Neural cell (in vitro differentiated cells): ENCODE measurements around the gene HACE1. TPM values are rescaled to one million over a fixed set of nuclear protein-coding genes. Genes with fewer than 3 reads are reported as not detected.
"Not testable (repeated sequence)": the region's sequence is repeated elsewhere in the genome, so short reads cannot be mapped to it uniquely, and the experiment has no call there.

Experiments
- H2AFZ ChIP-seq: fragments of 200-600, 300-800 bp; sonication (generic), shearing (Covaris generic); 2 replicates; pipeline ENCODE4 v1.6.0; 2014; ENCODE audit warnings: low read depth, mild to moderate bottlenecking, antibody characterized with exemption, low read length, moderate library complexity
- H3F3A ChIP-seq: fragments of 200-600 bp; shearing (Covaris generic); 2 replicates; pipeline ENCODE4 v1.6.1; 2016; ENCODE audit warnings: mild to moderate bottlenecking, moderate library complexity, mixed read lengths, antibody characterized with exemption, low read length; ENCODE audit not compliant: insufficient read depth, poor library complexity, severe bottlenecking
- H3K27ac ChIP-seq: fragments of 200-600, 300-800 bp; sonication (generic), shearing (Covaris generic); 2 replicates; pipeline ENCODE4 v1.5.1; 2014; ENCODE audit warnings: mild to moderate bottlenecking, low read length, moderate library complexity
- H3K27me3 ChIP-seq: fragments of 300-800, 200-600 bp; sonication (generic), shearing (Covaris generic); 2 replicates; pipeline ENCODE4 v1.6.0; 2014; ENCODE audit warnings: mild to moderate bottlenecking, low read depth, low read length, moderate library complexity; ENCODE audit not compliant: insufficient read depth
- H3K36me3 ChIP-seq: fragments of 300-800, 200-600 bp; sonication (generic), shearing (Covaris generic); 2 replicates; pipeline ENCODE4 v1.5.1; 2014; ENCODE audit warnings: mild to moderate bottlenecking, antibody characterized with exemption, low read length, moderate library complexity; ENCODE audit not compliant: insufficient read depth
- H3K4me2 ChIP-seq: fragments of 300-800, 200-600 bp; sonication (generic), shearing (Covaris generic); 2 replicates; pipeline ENCODE4 v1.6.0; 2014; ENCODE audit warnings: mild to moderate bottlenecking, low read length
- H3K4me3 ChIP-seq: fragments of 300-800, 200-600 bp; sonication (generic), shearing (Covaris generic); 2 replicates; pipeline ENCODE4 v1.5.1; 2014; ENCODE audit warnings: mild to moderate bottlenecking, low read length, moderate library complexity
- H3K79me2 ChIP-seq: fragments of 200-600 bp; shearing (Covaris generic); replicated peaks from 2 replicates; pipeline ENCODE4 v1.6.0; 2014; ENCODE audit warnings: mild to moderate bottlenecking, low read length, moderate library complexity; ENCODE audit not compliant: insufficient read depth
- H3K9ac ChIP-seq: fragments of 300-800, 200-600 bp; sonication (generic), shearing (Covaris generic); 2 replicates; pipeline ENCODE4 v1.6.1; 2016; ENCODE audit warnings: mild to moderate bottlenecking, low read length, mixed read lengths
- H3K9me2 ChIP-seq: fragments of 200-600 bp; shearing (Covaris generic); 2 replicates; pipeline ENCODE4 v1.6.1; 2016; ENCODE audit warnings: mild to moderate bottlenecking, low read length, mixed read lengths; ENCODE audit not compliant: insufficient read depth
- H3K9me3 ChIP-seq: fragments of 200-600, 300-800 bp; sonication (generic), shearing (Covaris generic); 2 replicates; pipeline ENCODE4 v1.6.1; 2016; ENCODE audit warnings: mild to moderate bottlenecking, mixed run types, low read length, moderate library complexity, mixed read lengths
- H4K20me1 ChIP-seq: fragments of 200-600 bp; shearing (Covaris generic); 2 replicates; pipeline ENCODE4 v1.6.1; 2016; ENCODE audit warnings: mild to moderate bottlenecking, mixed run types; ENCODE audit not compliant: insufficient read depth
- EP300 ChIP-seq: fragments of 450-650 bp; conservative IDR thresholded peaks from 2 replicates; pipeline ENCODE4 v1.6.1; 2014; ENCODE audit warnings: antibody characterized with exemption, mild to moderate bottlenecking, moderate library complexity; ENCODE audit not compliant: poor library complexity, severe bottlenecking
- EZH2 ChIP-seq: fragments of 200-600, 300-800 bp; shearing (Covaris generic), sonication (generic); IDR thresholded peaks from 2 replicates; pipeline ENCODE4 v1.6.1; 2014; ENCODE audit warnings: antibody characterized with exemption, low read length, borderline replicate concordance, mild to moderate bottlenecking; ENCODE audit not compliant: insufficient read depth, poor library complexity, severe bottlenecking
- MXI1 ChIP-seq: fragments of 450-650 bp; conservative IDR thresholded peaks from 2 replicates; pipeline ENCODE4 v1.6.1; 2014; ENCODE audit warnings: antibody characterized with exemption, mild to moderate bottlenecking; ENCODE audit not compliant: poor library complexity, severe bottlenecking
- POLR2AphosphoS5 ChIP-seq: IDR thresholded peaks from 2 replicates; pipeline ENCODE4 v1.6.1; 2012
- RAD21 ChIP-seq: fragments of 450-650 bp; conservative IDR thresholded peaks from 2 replicates; pipeline ENCODE4 v1.6.1; 2014; ENCODE audit warnings: antibody characterized with exemption, mild to moderate bottlenecking, moderate library complexity
- SMC3 ChIP-seq: fragments of 450-650 bp; conservative IDR thresholded peaks from 2 replicates; pipeline ENCODE4 v1.6.1; 2014; ENCODE audit warnings: antibody characterized with exemption, mild to moderate bottlenecking, moderate library complexity; ENCODE audit not compliant: poor library complexity
- TAF1 ChIP-seq: IDR thresholded peaks from 2 replicates; pipeline ENCODE4 v1.6.1; 2012; ENCODE audit warnings: low read depth
- polyA plus RNA-seq: library from polyadenylated mRNA; depleted of rRNA; stranded (reverse); fragments of >200 nt; gene quantifications from 2 replicates; pipeline ENCODE4 v1.2.3, GENCODE V29; 2014
- TF ChIP-seq, protein P1 (sequence below): fragments of 450-650 bp; IDR thresholded peaks from 2 replicates; pipeline ENCODE4 v1.5.1; 2014; ENCODE audit warnings: antibody characterized with exemption, mild to moderate bottlenecking, moderate library complexity; ENCODE audit not compliant: poor library complexity, severe bottlenecking
- TF ChIP-seq, protein P2 (sequence below): IDR thresholded peaks from 2 replicates; pipeline ENCODE4 v1.6.1; 2012; ENCODE audit warnings: borderline replicate concordance

HACE1 gene
- polyA plus RNA-seq, 1 donor from 2014 or later, result 70.6 TPM

DNA sequence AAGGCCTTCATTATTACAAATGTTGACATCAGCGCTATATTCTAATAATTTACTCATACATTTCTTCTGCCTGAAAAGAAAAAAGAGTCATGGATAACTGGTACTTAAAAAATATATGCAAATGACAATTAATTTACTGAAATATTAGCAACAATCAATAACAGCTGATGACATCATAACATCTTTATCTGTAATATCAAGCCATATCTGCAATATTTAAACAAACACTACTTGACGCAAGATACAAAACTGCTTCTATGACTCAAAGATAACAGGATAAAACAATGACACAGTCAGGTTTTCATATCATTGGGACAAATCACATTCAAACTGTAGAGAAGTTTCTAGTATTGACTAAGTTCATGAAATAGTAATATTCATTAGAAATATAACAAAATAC is 16.5 kb downstream of the HACE1 start:
- Histone ChIP-seq H3K36me3 (peaks cover 6% of the 10 kb centered on the region), H3F3A (no peaks in the 10 kb centered on the region), H3K9ac (no peak overlapping the region), H3K79me2 (no peaks in the 10 kb centered on the region), H3K27ac (no peak overlapping the region), H3K27me3 (no peaks in the 10 kb centered on the region), H3K9me2 (no peaks in the 10 kb centered on the region), H3K4me2 (no peak overlapping the region), H3K4me3 (no peak overlapping the region), H2AFZ (no peak overlapping the region), H3K9me3 (no peaks in the 10 kb centered on the region), H4K20me1 (no peaks in the 10 kb centered on the region)
- TF ChIP-seq EZH2 (no peak), RAD21 (no peak), EP300 (no peak), MXI1 (no peak), POLR2AphosphoS5 (no peak), TAF1 (no peak), SMC3 (no peak)
- TF ChIP-seq, protein P1, sequence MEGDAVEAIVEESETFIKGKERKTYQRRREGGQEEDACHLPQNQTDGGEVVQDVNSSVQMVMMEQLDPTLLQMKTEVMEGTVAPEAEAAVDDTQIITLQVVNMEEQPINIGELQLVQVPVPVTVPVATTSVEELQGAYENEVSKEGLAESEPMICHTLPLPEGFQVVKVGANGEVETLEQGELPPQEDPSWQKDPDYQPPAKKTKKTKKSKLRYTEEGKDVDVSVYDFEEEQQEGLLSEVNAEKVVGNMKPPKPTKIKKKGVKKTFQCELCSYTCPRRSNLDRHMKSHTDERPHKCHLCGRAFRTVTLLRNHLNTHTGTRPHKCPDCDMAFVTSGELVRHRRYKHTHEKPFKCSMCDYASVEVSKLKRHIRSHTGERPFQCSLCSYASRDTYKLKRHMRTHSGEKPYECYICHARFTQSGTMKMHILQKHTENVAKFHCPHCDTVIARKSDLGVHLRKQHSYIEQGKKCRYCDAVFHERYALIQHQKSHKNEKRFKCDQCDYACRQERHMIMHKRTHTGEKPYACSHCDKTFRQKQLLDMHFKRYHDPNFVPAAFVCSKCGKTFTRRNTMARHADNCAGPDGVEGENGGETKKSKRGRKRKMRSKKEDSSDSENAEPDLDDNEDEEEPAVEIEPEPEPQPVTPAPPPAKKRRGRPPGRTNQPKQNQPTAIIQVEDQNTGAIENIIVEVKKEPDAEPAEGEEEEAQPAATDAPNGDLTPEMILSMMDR, result no peak
- TF ChIP-seq, protein P2, sequence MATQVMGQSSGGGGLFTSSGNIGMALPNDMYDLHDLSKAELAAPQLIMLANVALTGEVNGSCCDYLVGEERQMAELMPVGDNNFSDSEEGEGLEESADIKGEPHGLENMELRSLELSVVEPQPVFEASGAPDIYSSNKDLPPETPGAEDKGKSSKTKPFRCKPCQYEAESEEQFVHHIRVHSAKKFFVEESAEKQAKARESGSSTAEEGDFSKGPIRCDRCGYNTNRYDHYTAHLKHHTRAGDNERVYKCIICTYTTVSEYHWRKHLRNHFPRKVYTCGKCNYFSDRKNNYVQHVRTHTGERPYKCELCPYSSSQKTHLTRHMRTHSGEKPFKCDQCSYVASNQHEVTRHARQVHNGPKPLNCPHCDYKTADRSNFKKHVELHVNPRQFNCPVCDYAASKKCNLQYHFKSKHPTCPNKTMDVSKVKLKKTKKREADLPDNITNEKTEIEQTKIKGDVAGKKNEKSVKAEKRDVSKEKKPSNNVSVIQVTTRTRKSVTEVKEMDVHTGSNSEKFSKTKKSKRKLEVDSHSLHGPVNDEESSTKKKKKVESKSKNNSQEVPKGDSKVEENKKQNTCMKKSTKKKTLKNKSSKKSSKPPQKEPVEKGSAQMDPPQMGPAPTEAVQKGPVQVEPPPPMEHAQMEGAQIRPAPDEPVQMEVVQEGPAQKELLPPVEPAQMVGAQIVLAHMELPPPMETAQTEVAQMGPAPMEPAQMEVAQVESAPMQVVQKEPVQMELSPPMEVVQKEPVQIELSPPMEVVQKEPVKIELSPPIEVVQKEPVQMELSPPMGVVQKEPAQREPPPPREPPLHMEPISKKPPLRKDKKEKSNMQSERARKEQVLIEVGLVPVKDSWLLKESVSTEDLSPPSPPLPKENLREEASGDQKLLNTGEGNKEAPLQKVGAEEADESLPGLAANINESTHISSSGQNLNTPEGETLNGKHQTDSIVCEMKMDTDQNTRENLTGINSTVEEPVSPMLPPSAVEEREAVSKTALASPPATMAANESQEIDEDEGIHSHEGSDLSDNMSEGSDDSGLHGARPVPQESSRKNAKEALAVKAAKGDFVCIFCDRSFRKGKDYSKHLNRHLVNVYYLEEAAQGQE, result no peak

DNA sequence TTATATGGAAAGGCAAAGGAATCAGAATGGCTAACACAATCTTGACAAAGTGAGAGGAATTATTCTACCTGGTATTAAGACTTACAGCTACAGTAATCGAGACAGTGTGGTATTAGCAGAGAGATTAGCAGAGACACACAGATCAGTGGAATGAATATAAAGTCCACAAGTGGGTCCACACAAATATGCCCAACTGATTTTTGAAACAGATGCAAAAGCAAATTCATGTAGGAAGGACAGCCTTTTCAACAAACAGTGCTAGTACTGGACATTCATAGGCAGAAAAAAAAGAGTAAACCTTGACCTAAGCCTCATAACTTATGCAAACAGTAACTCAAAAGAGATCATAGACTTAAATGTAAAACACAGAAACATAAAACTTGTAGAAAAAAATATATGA is 22.6 kb downstream of the HACE1 start:
- Histone ChIP-seq H3K4me2 (no peak overlapping the region), H3K79me2 (no peaks in the 10 kb centered on the region), H3K9me3 (no peaks in the 10 kb centered on the region), H3K4me3 (no peak overlapping the region), H2AFZ (no peak overlapping the region), H4K20me1 (no peaks in the 10 kb centered on the region), H3K9me2 (no peaks in the 10 kb centered on the region), H3F3A (no peaks in the 10 kb centered on the region), H3K9ac (no peak overlapping the region), H3K36me3 (peaks cover 10% of the 10 kb centered on the region), H3K27me3 (no peaks in the 10 kb centered on the region), H3K27ac (no peak overlapping the region)
- TF ChIP-seq TAF1 (no peak), POLR2AphosphoS5 (no peak), SMC3 (no peak), RAD21 (no peak), EP300 (no peak), MXI1 (no peak)
- TF ChIP-seq, protein P1, result no peak
- TF ChIP-seq, protein P2, result no peak

DNA sequence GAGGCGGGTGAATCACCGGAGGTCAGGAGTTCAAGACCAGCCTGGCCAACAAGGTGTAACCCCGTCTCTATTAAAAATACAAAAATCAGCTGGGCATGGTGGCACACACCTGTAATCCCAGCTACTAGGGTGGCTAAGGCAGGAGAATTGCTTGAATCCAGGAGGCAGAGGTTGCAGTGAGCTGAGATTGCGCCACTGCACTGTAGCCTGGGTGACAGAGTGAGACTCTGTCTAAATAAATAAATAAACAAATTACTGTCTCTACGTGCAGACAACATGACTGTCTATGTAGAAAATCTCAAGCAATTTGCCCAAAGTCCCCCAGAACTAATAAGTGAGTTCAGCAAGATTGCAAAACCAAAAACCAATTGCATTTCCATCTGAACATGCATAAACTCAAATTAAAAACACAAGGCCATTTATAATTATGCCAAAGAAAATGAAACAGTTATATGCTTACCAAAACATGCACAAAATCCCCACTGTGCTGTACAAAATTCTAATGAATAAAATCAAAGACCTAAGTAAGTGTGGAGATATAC is 23.2 kb downstream of the HACE1 start:
- not testable (repeated sequence) for H3K4me3 ChIP-seq, H3K79me2 ChIP-seq, H3K27me3 ChIP-seq, H3K9me3 ChIP-seq, H3F3A ChIP-seq, H3K27ac ChIP-seq, H2AFZ ChIP-seq, H3K9ac ChIP-seq, H3K9me2 ChIP-seq, H3K4me2 ChIP-seq, H4K20me1 ChIP-seq
- H3K36me3 ChIP-seq, result peaks cover 10% of the 10 kb centered on the region
